Activated T-helper 2 cell treated with anti-CD3 and anti-CD28 coated beads, Interferon-gamma antibody, Interleukin-2, Interleukin-4, amounts not matched to agents 10 μg/mL and 5 μg/mL and 100 μg/mL, durations not matched to agents 14 hours and 24 hours and 36 hours (primary cell): ENCODE data around the gene TRIM67. TPM values are rescaled to one million over a fixed set of nuclear protein-coding genes. Genes with fewer than 3 reads are reported as not detected.

Source experiments
- DNase-seq: peaks from one replicate; pipeline ENCODE4 v3.0.0; 2021; ENCODE audit warnings: low spot score
- H3K27ac Mint-ChIP-seq: one replicate; pipeline ENCODE4 v1.8.0; 2021; ENCODE audit warnings: mixed read lengths
- H3K27me3 Mint-ChIP-seq: one replicate; pipeline ENCODE4 v1.8.0; 2021; ENCODE audit warnings: low read depth, mixed read lengths
- H3K36me3 Mint-ChIP-seq: one replicate; pipeline ENCODE4 v1.8.0; 2021; ENCODE audit warnings: low read depth, mixed read lengths
- H3K4me1 Mint-ChIP-seq: one replicate; pipeline ENCODE4 v1.8.0; 2021; ENCODE audit warnings: low read depth, mixed read lengths
- H3K4me3 Mint-ChIP-seq: one replicate; pipeline ENCODE4 v1.8.0; 2021; ENCODE audit warnings: low read depth, mild to moderate bottlenecking, moderate library complexity, mixed read lengths
- H3K9me3 Mint-ChIP-seq: one replicate; pipeline ENCODE4 v1.8.0; 2021; ENCODE audit warnings: mixed read lengths
- intact Hi-C: fragments of 100-400 bp; cut with micrococcal nuclease; formaldehyde crosslinking; loops from one replicate; pipeline ENCODE4 v1.15.1; 2023
- total RNA-seq: library from RNA; stranded (reverse); gene quantifications from 2 replicates; pipeline ENCODE4 v1.2.3, GENCODE V29; 2022

TRIM67 gene
- total RNA-seq, 1 donor from 2014 or later: not detected

DNA sequence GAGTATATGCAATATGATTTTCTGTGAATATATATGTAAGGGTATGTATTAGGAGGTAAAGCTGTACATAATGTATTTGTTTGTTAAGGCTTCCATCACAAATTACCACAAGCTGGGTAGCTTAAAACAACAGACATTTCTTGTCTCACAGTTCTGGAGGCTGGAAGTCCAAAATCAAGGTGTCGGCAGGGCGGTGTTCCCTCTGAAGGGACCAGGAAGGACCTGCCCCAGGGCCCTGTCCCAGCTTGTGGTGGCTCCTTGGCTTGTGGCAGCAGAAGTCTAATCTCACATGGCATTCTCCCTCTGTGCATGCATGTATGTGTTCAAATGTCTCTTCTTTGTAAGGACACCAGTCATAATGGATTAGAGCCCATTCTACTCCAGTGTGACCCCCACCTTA, 17.1 kb downstream of the TRIM67 start:
- H3K4me3 Mint-ChIP-seq: no peak overlapping the region
- no peaks in the 10 kb centered on the region for H3K4me1 Mint-ChIP-seq
- no peaks in the 10 kb centered on the region for H3K36me3 Mint-ChIP-seq
- H3K9me3 Mint-ChIP-seq: no peaks in the 10 kb centered on the region
- intact Hi-C loops: no loop called here
- DNase-seq: no peak
- H3K27ac Mint-ChIP-seq: no peak overlapping the region
- peaks cover 34% of the 10 kb centered on the region for H3K27me3 Mint-ChIP-seq

- Mint-ChIP-seq H3K27me3 (peaks cover 27% of the 10 kb centered on the region), H3K36me3 (no peaks in the 10 kb centered on the region), H3K4me1 (no peaks in the 10 kb centered on the region), H3K4me3 (no peak overlapping the region), H3K27ac (no peak overlapping the region), H3K9me3 (no peaks in the 10 kb centered on the region)
- no peak for DNase-seq
- intact Hi-C loops: no loop called here
Measured at GRCh38 chr1:231180034-231180433, 18.2 kb downstream of the TRIM67 start.

DNA sequence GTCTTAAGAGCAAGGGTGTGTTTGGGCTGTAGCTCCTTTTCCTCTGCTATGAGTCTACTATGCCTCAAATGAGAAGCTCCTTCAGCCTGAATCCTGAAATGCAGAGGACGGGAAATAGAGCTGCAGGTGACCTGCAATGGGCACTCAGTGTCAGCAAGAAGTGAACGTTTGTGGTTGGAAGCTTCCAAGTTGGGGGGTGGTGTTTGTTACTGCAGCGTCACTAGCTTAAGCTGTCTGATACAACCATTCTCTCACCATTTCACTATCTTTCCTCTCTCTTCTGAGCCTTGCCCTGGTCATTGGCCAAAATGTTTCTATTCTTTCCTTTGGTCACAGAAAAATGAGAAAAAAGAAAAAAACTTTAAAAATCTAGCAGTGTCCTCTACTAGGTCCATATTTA, 19.4 kb downstream of the TRIM67 start:
- Mint-ChIP-seq H3K27ac (no peak overlapping the region), H3K9me3 (no peaks in the 10 kb centered on the region), H3K4me1 (no peaks in the 10 kb centered on the region), H3K4me3 (no peak overlapping the region), H3K36me3 (no peaks in the 10 kb centered on the region), H3K27me3 (peaks cover 19% of the 10 kb centered on the region)
- intact Hi-C loops: no loop called here
- DNase-seq: no peak

- H3K27me3 Mint-ChIP-seq: peaks cover 12% of the 10 kb centered on the region
- no peak for DNase-seq
- no peaks in the 10 kb centered on the region for H3K36me3 Mint-ChIP-seq
- no peaks in the 10 kb centered on the region for H3K9me3 Mint-ChIP-seq
- no peak overlapping the region for H3K4me3 Mint-ChIP-seq
- intact Hi-C loops: no loop called here
- H3K4me1 Mint-ChIP-seq: no peaks in the 10 kb centered on the region
- no peak overlapping the region for H3K27ac Mint-ChIP-seq
Measured at GRCh38 chr1:231182317-231182716, 20.5 kb downstream of the TRIM67 start.

GRCh38 chr1:231183639-231184590, 22.1 kb downstream of the TRIM67 start:
- Mint-ChIP-seq H3K9me3 (no peaks in the 10 kb centered on the region), H3K27me3 (peaks cover 8% of the 10 kb centered on the region), H3K27ac (no peak overlapping the region)

GRCh38 chr1:231184891-231185290, 23.0 kb downstream of the TRIM67 start:
- intact Hi-C loops: no loop called here
- H3K4me3 Mint-ChIP-seq: no peak overlapping the region

More at GRCh38 chr1:231183639-231184590, 22.1 kb downstream of the TRIM67 start:
- Mint-ChIP-seq H3K4me3 (no peak overlapping the region), H3K36me3 (no peaks in the 10 kb centered on the region), H3K4me1 (no peaks in the 10 kb centered on the region)
- intact Hi-C loops: no loop called here
- DNase-seq: no peak

DNA sequence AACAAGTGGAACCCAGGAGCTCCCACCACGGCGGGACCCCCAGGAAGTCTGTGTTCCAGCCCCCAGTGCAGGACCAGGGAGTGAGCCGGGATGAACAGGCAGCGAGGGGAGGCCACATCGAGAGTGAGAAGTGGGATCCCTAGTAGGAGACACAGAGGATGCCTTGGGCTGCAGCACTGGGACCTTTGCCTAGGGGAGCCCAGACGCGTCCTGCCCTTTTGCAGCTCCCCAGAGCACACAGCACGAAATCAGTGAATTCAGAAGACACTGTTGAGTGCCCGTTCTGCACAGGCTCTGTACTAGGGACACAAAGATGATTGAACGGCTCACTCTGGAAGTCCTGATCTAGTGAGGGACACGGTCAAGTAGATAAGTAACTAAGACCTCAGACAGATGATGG, 23.5 kb downstream of the TRIM67 start:
- no peak for DNase-seq
- H3K4me1 Mint-ChIP-seq: no peaks in the 10 kb centered on the region
- peaks cover 10% of the 10 kb centered on the region for H3K27me3 Mint-ChIP-seq
- H3K27ac Mint-ChIP-seq: no peak overlapping the region
- H3K9me3 Mint-ChIP-seq: no peaks in the 10 kb centered on the region
- H3K36me3 Mint-ChIP-seq: no peaks in the 10 kb centered on the region
- no peak overlapping the region for H3K4me3 Mint-ChIP-seq
- intact Hi-C loops: no loop called here

More at GRCh38 chr1:231184891-231185290, 23.0 kb downstream of the TRIM67 start:
- Mint-ChIP-seq H3K27me3 (peaks cover 9% of the 10 kb centered on the region), H3K9me3 (no peaks in the 10 kb centered on the region), H3K4me1 (no peaks in the 10 kb centered on the region), H3K36me3 (no peaks in the 10 kb centered on the region), H3K27ac (no peak overlapping the region)
- DNase-seq: no peak

DNA sequence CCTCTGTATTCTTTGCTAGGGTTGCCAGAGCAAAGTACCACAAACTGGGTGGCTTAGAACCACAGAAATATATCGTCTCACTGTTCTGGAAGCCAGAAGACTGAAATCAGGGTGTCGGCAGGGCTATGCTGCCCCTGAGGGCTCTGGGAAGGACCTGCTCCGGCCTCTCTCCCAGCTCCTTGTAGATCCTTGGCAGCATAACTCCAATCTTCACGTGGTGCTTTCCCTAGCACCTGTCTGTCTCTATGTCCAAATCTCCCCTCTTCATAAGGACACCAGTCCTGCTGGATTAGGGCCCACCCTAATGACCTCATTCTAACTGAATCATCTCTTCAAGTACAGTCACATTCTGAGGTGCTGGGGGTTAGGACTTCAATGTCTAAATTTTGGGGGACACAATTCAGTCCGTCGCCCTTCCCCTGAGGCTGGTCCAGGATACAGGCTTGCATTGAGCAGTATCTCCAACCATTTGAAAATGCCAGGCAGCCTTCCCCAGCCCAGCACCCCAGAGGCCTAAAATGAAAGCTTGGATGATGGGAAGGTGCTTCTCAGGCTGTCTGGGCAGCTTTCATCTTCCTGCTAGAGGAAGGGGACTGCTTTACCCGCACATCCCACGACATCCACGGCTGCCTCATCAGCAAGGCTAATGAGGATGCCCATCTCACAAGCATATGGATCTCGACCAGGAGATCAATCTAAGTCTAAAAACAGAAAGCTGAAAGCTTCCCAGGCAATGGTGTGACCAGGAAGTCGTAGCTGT, 24.7 kb downstream of the TRIM67 start:
- Mint-ChIP-seq H3K9me3 (no peaks in the 10 kb centered on the region), H3K36me3 (no peaks in the 10 kb centered on the region), H3K27ac (no peak overlapping the region), H3K27me3 (peaks cover 10% of the 10 kb centered on the region), H3K4me3 (no peak overlapping the region), H3K4me1 (no peaks in the 10 kb centered on the region)
- DNase-seq: no peak
- intact Hi-C loops: no loop called here

DNA sequence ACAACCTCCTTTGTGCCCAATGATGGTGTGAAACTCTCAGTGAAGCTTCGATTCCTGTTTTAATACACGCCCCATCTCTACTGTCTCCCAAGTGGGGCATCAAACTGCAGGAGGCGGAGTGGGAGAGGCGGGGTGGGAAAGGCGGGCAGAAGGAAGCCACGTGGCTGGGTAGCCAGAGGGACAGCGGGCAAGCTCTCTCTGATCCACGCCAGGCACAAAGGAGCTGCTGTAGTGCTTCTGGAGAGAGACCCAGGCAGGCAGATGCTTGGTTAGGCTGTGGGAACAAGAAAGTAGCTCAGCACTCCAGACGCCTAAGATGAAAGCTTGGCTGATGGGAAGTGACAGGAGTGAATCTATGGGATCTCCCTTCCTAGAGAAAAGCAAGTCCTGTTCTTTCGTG, 25.7 kb downstream of the TRIM67 start:
- H3K4me3 Mint-ChIP-seq: no peak overlapping the region
- no peaks in the 10 kb centered on the region for H3K9me3 Mint-ChIP-seq
- peaks cover 7% of the 10 kb centered on the region for H3K27me3 Mint-ChIP-seq
- no peak for DNase-seq
- H3K36me3 Mint-ChIP-seq: no peaks in the 10 kb centered on the region
- H3K4me1 Mint-ChIP-seq: no peaks in the 10 kb centered on the region
- no peak overlapping the region for H3K27ac Mint-ChIP-seq
- intact Hi-C loops: no loop called here

DNA sequence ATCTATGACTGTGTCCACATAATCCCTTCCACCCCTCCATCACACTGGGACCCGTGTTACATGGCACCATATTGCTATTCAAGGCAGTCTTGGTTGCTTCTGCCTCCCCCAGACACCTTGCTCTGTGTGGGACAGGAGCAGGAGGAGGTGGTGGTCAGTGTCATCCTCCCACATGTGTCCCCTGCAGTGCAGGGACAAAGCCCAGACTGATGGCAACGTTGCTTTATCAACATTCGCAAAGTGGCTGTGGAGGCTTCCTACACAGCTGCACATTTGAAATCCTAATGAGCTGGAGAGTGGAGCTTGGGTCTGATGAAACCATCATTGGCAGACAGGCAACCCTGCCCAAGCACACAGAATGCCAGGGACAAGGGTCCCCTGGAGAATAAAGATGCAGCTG, 26.2 kb downstream of the TRIM67 start:
- no peaks in the 10 kb centered on the region for H3K36me3 Mint-ChIP-seq
- no peak overlapping the region for H3K4me3 Mint-ChIP-seq
- H3K4me1 Mint-ChIP-seq: no peaks in the 10 kb centered on the region
- peaks cover 7% of the 10 kb centered on the region for H3K27me3 Mint-ChIP-seq
- intact Hi-C loops: no loop called here
- DNase-seq: no peak
- no peak overlapping the region for H3K27ac Mint-ChIP-seq
- H3K9me3 Mint-ChIP-seq: no peaks in the 10 kb centered on the region

DNA sequence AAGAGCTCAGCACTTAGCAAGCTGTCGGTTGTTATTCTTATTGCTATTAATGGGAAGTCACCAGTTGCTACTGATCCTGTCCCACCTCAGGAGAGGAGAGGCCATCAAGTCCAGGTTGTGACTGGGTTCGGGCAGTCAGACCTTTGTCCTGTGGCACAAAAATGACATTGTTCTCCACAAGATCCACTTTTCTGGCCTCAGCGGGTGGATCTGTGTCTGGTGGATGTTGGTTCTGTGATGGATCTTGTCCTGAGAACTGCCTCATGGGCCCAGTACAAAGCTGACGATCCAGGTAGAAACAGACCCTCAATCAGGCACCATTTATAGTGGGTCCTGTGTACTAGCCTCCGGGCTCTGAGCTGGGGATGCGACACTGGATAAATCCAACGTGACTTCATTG, 26.9 kb downstream of the TRIM67 start:
- peaks cover 10% of the 10 kb centered on the region for H3K27me3 Mint-ChIP-seq
- intact Hi-C loops: no loop called here
- H3K9me3 Mint-ChIP-seq: no peaks in the 10 kb centered on the region
- H3K36me3 Mint-ChIP-seq: no peaks in the 10 kb centered on the region
- no peaks in the 10 kb centered on the region for H3K4me1 Mint-ChIP-seq
- no peak overlapping the region for H3K27ac Mint-ChIP-seq
- no peak overlapping the region for H3K4me3 Mint-ChIP-seq
- DNase-seq: no peak

- Mint-ChIP-seq H3K4me1 (no peaks in the 10 kb centered on the region), H3K36me3 (no peaks in the 10 kb centered on the region), H3K9me3 (no peaks in the 10 kb centered on the region), H3K4me3 (no peak overlapping the region), H3K27ac (no peak overlapping the region), H3K27me3 (peaks cover 10% of the 10 kb centered on the region)
- DNase-seq: no peak
- intact Hi-C loops: no loop called here
Measured at GRCh38 chr1:231189683-231190270, 27.9 kb downstream of the TRIM67 start.

DNA sequence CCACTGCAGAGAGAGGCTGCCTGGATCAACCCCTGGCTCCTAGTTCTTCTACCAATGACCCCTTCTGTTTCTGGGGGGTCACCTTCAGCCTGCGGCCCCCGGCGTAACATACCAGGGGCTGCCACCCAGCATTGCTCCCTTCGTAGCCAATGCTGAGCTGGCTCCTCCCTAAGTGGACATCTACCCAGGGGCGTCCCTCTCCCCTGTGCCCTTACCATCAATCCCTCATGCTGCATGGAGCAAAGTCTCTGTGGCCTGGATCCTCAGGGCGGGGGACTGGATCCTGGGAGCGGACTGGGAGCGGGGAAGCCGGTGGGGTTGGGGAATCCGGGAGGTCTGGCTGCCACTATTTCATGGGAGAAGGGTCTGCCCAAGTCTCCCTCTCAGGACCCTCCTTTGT, 28.6 kb downstream of the TRIM67 start:
- H3K27me3 Mint-ChIP-seq: peaks cover 9% of the 10 kb centered on the region
- no peak overlapping the region for H3K4me3 Mint-ChIP-seq
- intact Hi-C loops: no loop called here
- no peaks in the 10 kb centered on the region for H3K9me3 Mint-ChIP-seq
- no peaks in the 10 kb centered on the region for H3K4me1 Mint-ChIP-seq
- no peak for DNase-seq
- H3K36me3 Mint-ChIP-seq: no peaks in the 10 kb centered on the region
- no peak overlapping the region for H3K27ac Mint-ChIP-seq
